Liver (tissue), 9 donors: ENCODE results near the gene CHMP1A. TPM values are rescaled to one million over a fixed set of nuclear protein-coding genes. Genes with fewer than 3 reads are reported as not detected.

Source experiments
- DNase-seq: peaks from one replicate; pipeline ENCODE4 v3.0.0-alpha.2; 2017; ENCODE audit warnings: low spot score
- H3K27ac ChIP-seq, 2 donors: one replicate each; pipeline ENCODE4 v1.7.0; 2013; ENCODE audit warnings: inconsistent platforms in 2 of 2, low read length in 2 of 2, control low read depth in 1 of 2, low read depth in 1 of 2, mild to moderate bottlenecking in 1 of 2
- H3K27me3 ChIP-seq, 4 donors: one replicate each; pipeline versions ENCODE4 v1.6.1 to v1.7.0; 2013; ENCODE audit warnings: low read length in 3 of 4, inconsistent platforms in 1 of 4, mild to moderate bottlenecking in 1 of 4, moderate library complexity in 1 of 4; ENCODE audit not compliant: control insufficient read depth in 4 of 4, insufficient read depth in 4 of 4
- H3K36me3 ChIP-seq, 4 donors: one replicate each; pipeline versions ENCODE4 v1.6.1 to v1.7.0; 2013; ENCODE audit warnings: low read length in 3 of 4, mild to moderate bottlenecking in 3 of 4, low read depth in 1 of 4, moderate library complexity in 1 of 4; ENCODE audit not compliant: control insufficient read depth in 4 of 4, insufficient read depth in 3 of 4
- H3K4me1 ChIP-seq, 4 donors: one replicate each; pipeline versions ENCODE4 v1.6.1 to v1.7.0; 2013; ENCODE audit warnings: low read length in 3 of 4, mild to moderate bottlenecking in 3 of 4, moderate library complexity in 1 of 4; ENCODE audit not compliant: control insufficient read depth in 4 of 4, insufficient read depth in 4 of 4
- H3K4me3 ChIP-seq, 3 donors: one replicate each; pipeline versions ENCODE4 v1.6.1 to v1.7.0; 2013; ENCODE audit warnings: low read length in 3 of 3, control low read depth in 1 of 3, low read depth in 1 of 3, mild to moderate bottlenecking in 1 of 3
- H3K9ac ChIP-seq, 2 donors: one replicate each; pipeline ENCODE4 v1.7.0; 2013; ENCODE audit warnings: low read length in 2 of 2, mild to moderate bottlenecking in 2 of 2, moderate library complexity in 2 of 2, control low read depth in 1 of 2, low read depth in 1 of 2
- H3K9me3 ChIP-seq, 4 donors: one replicate each; pipeline versions ENCODE4 v1.6.1 to v1.7.0; 2013; ENCODE audit warnings: low read length in 3 of 4; ENCODE audit not compliant: control insufficient read depth in 4 of 4
- ATF3 ChIP-seq: IDR thresholded peaks from 2 replicates; pipeline ENCODE4 v1.6.1; 2016; ENCODE audit warnings: antibody characterized with exemption
- EGR1 ChIP-seq, 2 donors: IDR thresholded peaks; 2 replicates each; pipeline ENCODE4 v1.6.1; 2016 to 2018; ENCODE audit warnings: antibody characterized with exemption in 2 of 2, low read depth in 2 of 2
- FOXA1 ChIP-seq: IDR thresholded peaks from 2 replicates; pipeline ENCODE4 v1.6.1; 2016; ENCODE audit warnings: antibody characterized with exemption
- FOXA2 ChIP-seq: IDR thresholded peaks from 2 replicates; pipeline ENCODE4 v1.6.1; 2016; ENCODE audit warnings: antibody characterized with exemption
- GABPA ChIP-seq, 2 donors: IDR thresholded peaks in 1 of 2; conservative IDR thresholded peaks in 1 of 2; 2 replicates each; pipeline ENCODE4 v1.6.1; 2016; ENCODE audit warnings: antibody characterized with exemption in 2 of 2, mild to moderate bottlenecking in 1 of 2, moderate library complexity in 1 of 2
- HNF4G ChIP-seq: IDR thresholded peaks from 2 replicates; pipeline ENCODE4 v1.6.1; 2016; ENCODE audit warnings: antibody characterized with exemption
- RAD21 ChIP-seq, 2 donors: IDR thresholded peaks; 2 replicates each; pipeline ENCODE4 v1.6.1; 2016; ENCODE audit warnings: antibody characterized with exemption in 2 of 2, mild to moderate bottlenecking in 2 of 2
- RXRA ChIP-seq, 2 donors: IDR thresholded peaks; 2 replicates each; pipeline ENCODE4 v1.6.1; 2017 to 2018; ENCODE audit warnings: antibody characterized with exemption in 2 of 2, mild to moderate bottlenecking in 1 of 2
- SP1 ChIP-seq: IDR thresholded peaks from 2 replicates; pipeline ENCODE4 v1.6.1; 2018; ENCODE audit warnings: antibody characterized with exemption, mild to moderate bottlenecking
- TAF1 ChIP-seq: conservative IDR thresholded peaks from 2 replicates; pipeline ENCODE4 v1.6.1; 2016; ENCODE audit warnings: antibody characterized with exemption, mild to moderate bottlenecking
- YY1 ChIP-seq: IDR thresholded peaks from 2 replicates; pipeline ENCODE4 v1.6.1; 2016; ENCODE audit warnings: antibody characterized with exemption, mild to moderate bottlenecking
- WGBS: extraction: QIAGEN DNeasy Blood & Tissue Kit; methylation state at CpG from one replicate; pipeline ENCODE4 v1.1.7; 2013; 5-methylcytosine and 5-hydroxymethylcytosine counted together
- polyA plus RNA-seq, 2 donors: library from polyadenylated mRNA; stranded (reverse) in 1 of 2; unstranded in 1 of 2; fragments of 200-250 nt in 1 of 2; fragments of >200 nt in 1 of 2; fragmentation: Nextera tagmentation in 1 of 2; extraction: Ambion mirVana in 1 of 2; gene quantifications; one replicate each; pipeline versions ENCODE4 v1.2.1 to v1.2.3, GENCODE V29; 2013 to 2015
- total RNA-seq, 2 donors: library from RNA; depleted of rRNA; stranded (reverse); fragments of >200 nt; gene quantifications; one replicate each; pipeline ENCODE4 v1.2.3, GENCODE V29; 2014
- TF ChIP-seq, protein P1 (sequence below): IDR thresholded peaks from 2 replicates; pipeline ENCODE4 v1.6.1; 2016; ENCODE audit warnings: antibody characterized with exemption
- TF ChIP-seq, protein P2 (sequence below): fragments of 150-350 bp; IDR thresholded peaks from 2 replicates; pipeline ENCODE4 v1.5.1; 2017; ENCODE audit warnings: improper control_type of control experiment, low read depth, low read length; ENCODE audit not compliant: missing input control
- TF ChIP-seq, protein P3 (sequence below): IDR thresholded peaks from 2 replicates; pipeline ENCODE4 v1.6.1; 2016; ENCODE audit warnings: antibody characterized with exemption, mild to moderate bottlenecking
- donor health status: healthy.
- donor health status: healthy.
- donor health status: healthy.
- donor health status: healthy.
- donor health status: healthy.

Gene CHMP1A
- total and polyA plus RNA-seq, 4 donors: 25.7 to 36.7 (median 32.3) TPM

- Histone ChIP-seq H3K4me3 (no peak overlapping the region), H3K9ac (no peak overlapping the region), H3K36me3 (no peaks in the 10 kb centered on the region), H3K27ac (no peak overlapping the region), H3K9me3 (no peaks in the 10 kb centered on the region), H3K27me3 (no peaks in the 10 kb centered on the region), H3K4me1 (no peaks in the 10 kb centered on the region)
- TF ChIP-seq, protein P1, sequence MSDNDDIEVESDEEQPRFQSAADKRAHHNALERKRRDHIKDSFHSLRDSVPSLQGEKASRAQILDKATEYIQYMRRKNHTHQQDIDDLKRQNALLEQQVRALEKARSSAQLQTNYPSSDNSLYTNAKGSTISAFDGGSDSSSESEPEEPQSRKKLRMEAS: no peak
- TF ChIP-seq YY1 (no peak), ATF3 (no peak), GABPA (IDR thresholded peaks at IDR 0.05 in 1 of 2, conservative IDR thresholded peaks at IDR 0.05 in 1 of 2) (no peak), SP1 (no peak), RAD21 (IDR thresholded peaks at IDR 0.05) (no peak), HNF4G (no peak), RXRA (IDR thresholded peaks at IDR 0.05) (no peak), EGR1 (IDR thresholded peaks at IDR 0.05; ENCODE audit: low read depth in 2 of 2) (no peak), FOXA1 (no peak), TAF1 (no peak), FOXA2 (no peak)
- TF ChIP-seq, protein P2, sequence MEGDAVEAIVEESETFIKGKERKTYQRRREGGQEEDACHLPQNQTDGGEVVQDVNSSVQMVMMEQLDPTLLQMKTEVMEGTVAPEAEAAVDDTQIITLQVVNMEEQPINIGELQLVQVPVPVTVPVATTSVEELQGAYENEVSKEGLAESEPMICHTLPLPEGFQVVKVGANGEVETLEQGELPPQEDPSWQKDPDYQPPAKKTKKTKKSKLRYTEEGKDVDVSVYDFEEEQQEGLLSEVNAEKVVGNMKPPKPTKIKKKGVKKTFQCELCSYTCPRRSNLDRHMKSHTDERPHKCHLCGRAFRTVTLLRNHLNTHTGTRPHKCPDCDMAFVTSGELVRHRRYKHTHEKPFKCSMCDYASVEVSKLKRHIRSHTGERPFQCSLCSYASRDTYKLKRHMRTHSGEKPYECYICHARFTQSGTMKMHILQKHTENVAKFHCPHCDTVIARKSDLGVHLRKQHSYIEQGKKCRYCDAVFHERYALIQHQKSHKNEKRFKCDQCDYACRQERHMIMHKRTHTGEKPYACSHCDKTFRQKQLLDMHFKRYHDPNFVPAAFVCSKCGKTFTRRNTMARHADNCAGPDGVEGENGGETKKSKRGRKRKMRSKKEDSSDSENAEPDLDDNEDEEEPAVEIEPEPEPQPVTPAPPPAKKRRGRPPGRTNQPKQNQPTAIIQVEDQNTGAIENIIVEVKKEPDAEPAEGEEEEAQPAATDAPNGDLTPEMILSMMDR: no peak
- TF ChIP-seq, protein P3, sequence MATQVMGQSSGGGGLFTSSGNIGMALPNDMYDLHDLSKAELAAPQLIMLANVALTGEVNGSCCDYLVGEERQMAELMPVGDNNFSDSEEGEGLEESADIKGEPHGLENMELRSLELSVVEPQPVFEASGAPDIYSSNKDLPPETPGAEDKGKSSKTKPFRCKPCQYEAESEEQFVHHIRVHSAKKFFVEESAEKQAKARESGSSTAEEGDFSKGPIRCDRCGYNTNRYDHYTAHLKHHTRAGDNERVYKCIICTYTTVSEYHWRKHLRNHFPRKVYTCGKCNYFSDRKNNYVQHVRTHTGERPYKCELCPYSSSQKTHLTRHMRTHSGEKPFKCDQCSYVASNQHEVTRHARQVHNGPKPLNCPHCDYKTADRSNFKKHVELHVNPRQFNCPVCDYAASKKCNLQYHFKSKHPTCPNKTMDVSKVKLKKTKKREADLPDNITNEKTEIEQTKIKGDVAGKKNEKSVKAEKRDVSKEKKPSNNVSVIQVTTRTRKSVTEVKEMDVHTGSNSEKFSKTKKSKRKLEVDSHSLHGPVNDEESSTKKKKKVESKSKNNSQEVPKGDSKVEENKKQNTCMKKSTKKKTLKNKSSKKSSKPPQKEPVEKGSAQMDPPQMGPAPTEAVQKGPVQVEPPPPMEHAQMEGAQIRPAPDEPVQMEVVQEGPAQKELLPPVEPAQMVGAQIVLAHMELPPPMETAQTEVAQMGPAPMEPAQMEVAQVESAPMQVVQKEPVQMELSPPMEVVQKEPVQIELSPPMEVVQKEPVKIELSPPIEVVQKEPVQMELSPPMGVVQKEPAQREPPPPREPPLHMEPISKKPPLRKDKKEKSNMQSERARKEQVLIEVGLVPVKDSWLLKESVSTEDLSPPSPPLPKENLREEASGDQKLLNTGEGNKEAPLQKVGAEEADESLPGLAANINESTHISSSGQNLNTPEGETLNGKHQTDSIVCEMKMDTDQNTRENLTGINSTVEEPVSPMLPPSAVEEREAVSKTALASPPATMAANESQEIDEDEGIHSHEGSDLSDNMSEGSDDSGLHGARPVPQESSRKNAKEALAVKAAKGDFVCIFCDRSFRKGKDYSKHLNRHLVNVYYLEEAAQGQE: no peak
- WGBS: 86% methylated on average over 16 of the region's 16 CpGs
- DNase-seq: no peak
Measured at GRCh38 chr16:89604764-89605163, 52.7 kb downstream of the CHMP1A start.

GRCh38 chr16:89602952-89603590, 54.4 kb downstream of the CHMP1A start:
- Histone ChIP-seq H3K27ac (no peak overlapping the region), H3K36me3 (no peaks in the 10 kb centered on the region), H3K9ac (no peak overlapping the region), H3K9me3 (no peaks in the 10 kb centered on the region), H3K4me3 (no peak overlapping the region), H3K27me3 (no peaks in the 10 kb centered on the region), H3K4me1 (no peaks in the 10 kb centered on the region)
- DNase-seq: no peak
- TF ChIP-seq FOXA1: no peak
- 67% methylated on average over 5 of the region's 5 CpGs for WGBS
